Lung (tissue), 12 donors: Measurements from ENCODE around the gene TWIST2. TPM values are rescaled to one million over a fixed set of nuclear protein-coding genes. Genes with fewer than 3 reads are reported as not detected.

Experiments used
- ATAC-seq: fragments of 200-7000 bp; cut with Tn5 transposase; one replicate; pipeline ENCODE4 v1.9.1; 2020; ENCODE audit warnings: moderate number of reproducible peaks; ENCODE audit not compliant: insufficient read depth, low FRiP score
- DNase-seq, 3 donors: peaks; one replicate each; pipeline ENCODE4 v3.0.0-alpha.2; 2013 to 2017
- H3K27ac ChIP-seq, 2 donors: one replicate each; pipeline ENCODE4 v1.5.1; 2013; ENCODE audit warnings: mild to moderate bottlenecking in 2 of 2, moderate library complexity in 2 of 2, control low read depth in 1 of 2, inconsistent platforms in 1 of 2, low read depth in 1 of 2, low read length in 1 of 2
- H3K27me3 ChIP-seq, 3 donors: one replicate each; pipeline ENCODE4 v1.5.1; 2013; ENCODE audit warnings: low read length in 2 of 3; ENCODE audit not compliant: control insufficient read depth in 3 of 3, insufficient read depth in 3 of 3
- H3K36me3 ChIP-seq, 4 donors: one replicate each; pipeline ENCODE4 v1.5.1; 2013; ENCODE audit warnings: low read length in 4 of 4, mild to moderate bottlenecking in 1 of 4, moderate library complexity in 1 of 4; ENCODE audit not compliant: control insufficient read depth in 4 of 4, insufficient read depth in 4 of 4
- H3K4me1 ChIP-seq, 5 donors: one replicate each; pipeline ENCODE4 v1.5.1; 2013; ENCODE audit warnings: low read length in 5 of 5, mild to moderate bottlenecking in 2 of 5, moderate library complexity in 1 of 5; ENCODE audit not compliant: control insufficient read depth in 5 of 5, insufficient read depth in 5 of 5
- H3K4me3 ChIP-seq: one replicate; pipeline ENCODE4 v1.5.1; 2013; ENCODE audit warnings: mild to moderate bottlenecking, control low read depth, moderate library complexity
- H3K9ac ChIP-seq, 2 donors: one replicate each; pipeline ENCODE4 v1.5.1; 2013; ENCODE audit warnings: low read length in 2 of 2, control low read depth in 1 of 2; ENCODE audit not compliant: insufficient read depth in 1 of 2
- H3K9me3 ChIP-seq, 4 donors: one replicate each; pipeline ENCODE4 v1.5.1; 2013; ENCODE audit warnings: low read length in 3 of 4, mild to moderate bottlenecking in 1 of 4, moderate library complexity in 1 of 4; ENCODE audit not compliant: control insufficient read depth in 4 of 4, insufficient read depth in 3 of 4
- CTCF ChIP-seq: IDR thresholded peaks from 2 replicates; pipeline ENCODE4 v1.5.1; 2012; ENCODE audit warnings: mild to moderate bottlenecking; ENCODE audit errors: control extremely low read depth, extremely low read depth
- WGBS, 2 donors: extraction: QIAGEN DNeasy Blood & Tissue Kit; methylation state at CpG; one replicate each; pipeline ENCODE4 v1.1.7; 2013; 5-methylcytosine and 5-hydroxymethylcytosine counted together
- polyA plus RNA-seq, 2 donors: library from polyadenylated mRNA; stranded (reverse); fragments of 200-250 nt; gene quantifications; one replicate each; pipeline ENCODE4 v1.2.1, GENCODE V29; 2013
- total RNA-seq, 2 donors: library from RNA; depleted of rRNA in 1 of 2; stranded (reverse); fragments of >200 nt in 1 of 2; gene quantifications; one replicate each; pipeline ENCODE4 v1.2.1, GENCODE V29; 2014 to 2021
- donor health status: control.
- donor health status: control.
- donor health status: Bipolar disorder and iron deficiency.
- donor health status: healthy.
- donor health status: DM: yes; HTN: yes; CAD: no.

The TWIST2 gene
- total and polyA plus RNA-seq, 4 donors = 10.1 to 14.8 (median 11.7) TPM

- Histone ChIP-seq H3K27me3 (no peaks in the 10 kb centered on the region), H3K4me3 (no peak overlapping the region), H3K36me3 (peaks cover 0 to 5% (median 0%) of the 10 kb centered on the region in 4 donors), H3K4me1 (peaks cover 0 to 19% (median 4%) of the 10 kb centered on the region in 5 donors), H3K9ac (peak overlapping the region in 1 of 2 donors; percentile 16), H3K9me3 (peaks cover 0 to 8% (median 0%) of the 10 kb centered on the region in 4 donors), H3K27ac (peak overlapping the region in 1 of 2 donors; percentile 5)
- DNase-seq (peak; percentile 50 to 72 (median 56)), ATAC-seq (no peak)
- WGBS, 2 donors = 56 to 61% methylated on average over 43 of the region's 43 CpGs
- no peak for TF ChIP-seq CTCF
These were observed 61.4 kb downstream of the TWIST2 start for GRCh38 chr2:238908960-238909951.

- 88 to 94% methylated on average over 10 of the region's 10 CpGs for WGBS, 2 donors
- Histone ChIP-seq H3K27ac (no peak overlapping the region), H3K9me3 (peaks cover 0 to 12% (median 0%) of the 10 kb centered on the region in 4 donors), H3K27me3 (no peaks in the 10 kb centered on the region), H3K4me1 (peaks cover 0 to 12% (median 4%) of the 10 kb centered on the region in 5 donors), H3K4me3 (no peak overlapping the region), H3K36me3 (peaks cover 0 to 5% (median 0%) of the 10 kb centered on the region in 4 donors), H3K9ac (no peak overlapping the region)
- DNase-seq (peak in 1 of 3 donors; percentile 49), ATAC-seq (no peak)
- no peak for TF ChIP-seq CTCF
These were observed 63.0 kb downstream of the TWIST2 start for GRCh38 chr2:238910751-238911351.

- no peak for DNase-seq
- WGBS, 2 donors = 85 to 91% methylated on average over 19 to 21 of the region's 21 CpGs
- Histone ChIP-seq H3K36me3 (peaks cover 0 to 5% (median 0%) of the 10 kb centered on the region in 4 donors), H3K4me3 (no peak overlapping the region), H3K27me3 (no peaks in the 10 kb centered on the region), H3K27ac (no peak overlapping the region), H3K9ac (no peak overlapping the region), H3K4me1 (peaks cover 0 to 12% (median 4%) of the 10 kb centered on the region in 5 donors), H3K9me3 (peaks cover 0 to 12% (median 0%) of the 10 kb centered on the region in 4 donors)
- ATAC-seq = no peak
- TF ChIP-seq CTCF = no peak
These were observed 63.7 kb downstream of the TWIST2 start for GRCh38 chr2:238911376-238912227.
